NCI-H345 treated with DMSO at 0.1 percent for 48 hours (cell line): ENCODE measurements around the gene SYT8.

ENCODE experiments used
- DNase-seq: peaks from one replicate; lab custom pipeline; 2025; ENCODE audit not compliant: unreplicated experiment; lab: John Stamatoyannopoulos, UW

Gene SYT8

GRCh38 chr11:1831338-1832210, 3.2 kb upstream of the SYT8 start:
- no peak for DNase-seq

DNA sequence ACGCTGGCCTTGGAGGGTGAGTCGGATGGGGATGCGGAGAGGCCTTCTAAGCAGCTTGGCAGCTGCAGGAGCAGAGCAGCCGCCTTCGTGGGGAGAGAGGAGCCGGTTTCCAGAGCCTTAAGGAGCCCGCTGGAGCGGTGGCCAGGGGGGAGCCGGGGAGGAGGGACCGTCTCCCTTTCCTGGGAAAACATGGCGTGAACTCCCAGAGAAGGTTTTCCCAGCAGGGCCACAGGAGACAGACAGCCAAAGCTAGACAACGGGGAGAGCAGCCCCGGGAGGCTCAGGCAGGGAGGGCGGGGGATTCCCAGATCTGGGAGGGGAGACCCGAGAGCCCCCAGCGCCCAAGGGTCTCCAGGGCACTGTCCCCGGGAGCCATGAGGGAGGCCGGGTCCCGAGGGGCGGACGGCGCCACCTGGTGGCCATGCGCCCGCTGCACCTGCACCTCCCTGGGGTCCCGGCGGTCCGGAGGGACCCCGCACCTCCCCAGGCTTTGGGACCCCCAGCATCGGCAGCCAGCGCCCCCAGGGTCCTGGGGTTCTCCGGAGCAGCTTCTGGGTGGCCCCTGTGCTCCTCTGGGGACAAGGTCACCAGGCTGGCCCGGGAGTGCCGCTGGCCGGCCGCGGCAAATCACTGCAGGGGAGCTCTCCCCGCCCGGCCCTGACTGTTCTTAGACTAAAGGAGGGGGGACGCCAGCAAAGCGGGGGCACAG, 2.4 kb upstream of the SYT8 start:
- DNase-seq, result no peak

- DNase-seq, result no peak
Observed at GRCh38 chr11:1832920-1833295, 1.9 kb upstream of the SYT8 start.

DNA sequence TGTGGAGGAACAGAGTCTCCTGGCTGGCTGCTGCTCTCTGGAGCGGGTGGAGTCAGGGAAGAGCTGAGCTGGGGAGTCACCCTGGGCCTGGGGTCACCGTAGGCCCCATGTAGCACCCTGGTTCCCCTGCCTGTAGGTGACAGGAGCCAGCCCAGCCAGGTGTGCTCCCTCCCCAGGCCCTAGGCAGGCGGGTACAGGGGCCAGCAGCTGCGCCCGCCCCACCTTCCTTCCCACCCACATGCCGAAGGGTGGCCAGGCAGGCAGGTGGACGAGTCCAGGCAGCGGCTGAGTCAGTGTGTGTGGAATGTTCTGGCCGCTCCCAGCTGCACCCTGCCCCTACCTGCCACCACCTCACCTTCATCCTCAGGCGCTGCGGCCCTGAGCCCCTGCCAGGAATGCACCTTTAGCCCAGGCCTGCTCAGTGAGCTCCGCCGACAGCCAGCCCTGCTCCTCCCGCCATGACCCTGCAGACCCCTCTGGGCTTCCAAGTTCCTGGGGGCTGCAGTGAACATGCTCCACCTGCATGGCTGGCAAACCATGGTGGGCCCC, 654 bp upstream of the SYT8 start:
- DNase-seq, result no peak

DNA sequence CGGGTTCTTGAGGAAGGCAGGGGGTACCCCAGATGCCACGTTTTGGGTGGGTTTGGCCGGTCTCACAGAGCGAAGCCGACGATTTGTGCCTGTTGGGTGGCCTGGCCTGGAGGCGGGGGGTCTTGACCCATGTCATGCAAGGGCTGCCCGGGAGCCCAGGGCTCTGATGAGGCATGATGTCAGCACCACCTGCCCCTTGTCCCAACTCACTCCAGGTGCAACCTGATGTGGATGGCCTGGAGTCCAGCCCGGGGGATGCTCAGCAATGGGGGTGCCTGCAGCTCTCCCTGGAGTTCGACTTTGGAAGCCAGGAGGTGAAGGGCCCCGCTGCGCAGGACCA, 851 bp downstream of the SYT8 start:
- no peak for DNase-seq

- DNase-seq, result no peak
Observed at GRCh38 chr11:1836011-1836945, 1.5 kb downstream of the SYT8 start.

DNA sequence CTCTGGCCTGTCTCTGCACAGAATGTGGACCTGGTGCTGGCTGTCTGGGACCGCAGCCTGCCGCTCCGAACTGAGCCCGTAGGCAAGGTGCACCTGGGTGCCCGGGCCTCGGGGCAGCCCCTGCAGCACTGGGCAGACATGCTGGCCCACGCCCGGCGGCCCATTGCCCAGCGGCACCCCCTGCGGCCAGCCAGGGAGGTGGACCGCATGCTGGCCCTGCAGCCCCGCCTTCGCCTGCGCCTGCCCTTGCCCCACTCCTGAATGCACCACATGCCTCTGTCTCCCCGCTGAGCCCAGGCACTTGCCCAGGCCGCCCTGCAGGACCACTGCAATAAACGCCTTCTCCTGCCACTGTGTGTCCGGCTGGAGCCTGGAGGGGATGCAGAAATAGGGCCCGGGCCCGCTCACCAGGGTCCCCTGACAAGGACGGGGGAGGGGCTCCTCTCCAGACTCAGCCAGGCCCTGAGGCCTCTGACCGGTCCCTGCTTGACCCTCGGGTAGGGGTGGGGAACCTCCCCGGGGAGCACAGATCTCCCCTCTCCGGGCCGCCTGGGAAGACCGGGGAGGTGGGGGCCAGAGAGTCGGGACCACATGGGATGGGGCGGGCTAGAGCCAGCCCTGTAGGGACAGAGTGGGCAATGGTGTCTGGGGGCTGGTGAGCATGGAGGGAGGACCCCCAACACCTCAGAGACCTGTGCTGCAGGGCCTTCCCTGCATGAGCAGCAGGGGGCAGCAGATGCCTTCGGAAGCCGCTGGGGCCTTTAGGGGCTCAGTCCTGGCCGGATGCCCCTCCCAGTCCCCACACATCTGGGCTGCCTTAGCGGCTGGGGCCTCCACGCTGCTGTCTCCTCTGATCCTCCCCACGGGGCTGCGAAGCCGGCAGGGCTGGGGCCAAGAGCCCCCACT, 2.6 kb downstream of the SYT8 start:
- no peak for DNase-seq

GRCh38 chr11:1838077-1838425, 3.3 kb downstream of the SYT8 start:
- DNase-seq, result no peak

- no peak for DNase-seq
Observed at GRCh38 chr11:1838426-1839144, 3.8 kb downstream of the SYT8 start, which contains the start of gene TNNI2. Gene TNNI2, plus strand, starts transcription at chr11:1838981. Its CDS starts 716 bp downstream, at chr11:1839697.

GRCh38 chr11:1839204-1839923, 4.6 kb downstream of the SYT8 start:
- no peak for DNase-seq

DNA sequence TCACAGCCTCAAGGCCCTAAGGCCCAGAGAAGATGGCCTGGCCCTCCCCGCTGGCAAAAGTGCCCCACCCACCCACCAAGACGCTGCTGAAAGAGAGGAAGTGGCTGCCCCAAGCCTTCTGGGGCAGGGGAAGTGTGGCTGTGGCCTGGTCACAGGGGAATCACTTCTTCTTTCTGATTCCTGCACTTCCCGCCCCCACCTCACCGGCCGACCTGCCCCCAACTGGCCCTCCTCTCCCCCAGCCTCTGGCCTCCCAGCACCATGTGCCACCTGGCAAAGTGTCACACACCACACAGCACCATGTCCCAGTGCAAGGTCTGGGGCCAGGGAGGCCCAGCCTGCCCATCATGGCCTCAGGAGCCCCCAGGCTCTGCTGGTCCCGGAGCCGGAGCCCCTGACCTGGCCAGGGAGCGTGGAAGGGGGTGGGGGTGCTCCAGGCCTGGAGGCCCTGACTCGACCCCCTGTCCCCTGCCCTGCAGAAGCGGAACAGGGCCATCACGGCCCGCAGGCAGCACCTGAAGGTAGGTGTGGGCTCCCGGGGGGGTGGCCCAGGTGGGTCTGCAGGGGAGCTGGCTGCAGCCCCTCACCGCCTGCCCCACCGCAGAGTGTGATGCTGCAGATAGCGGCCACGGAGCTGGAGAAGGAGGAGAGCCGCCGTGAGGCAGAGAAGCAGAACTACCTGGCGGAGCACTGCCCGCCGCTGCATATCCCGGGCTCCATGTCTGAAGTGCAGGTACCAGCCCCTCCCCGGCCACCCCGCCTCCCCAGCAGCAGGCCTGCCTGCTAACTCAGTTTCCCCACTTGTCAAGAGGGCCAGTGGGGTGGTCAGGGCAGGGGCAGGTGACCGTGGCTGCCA, 5.4 kb downstream of the SYT8 start:
- DNase-seq, result no peak

GRCh38 chr11:1840780-1841480, 6.1 kb downstream of the SYT8 start:
- DNase-seq, result no peak

DNA sequence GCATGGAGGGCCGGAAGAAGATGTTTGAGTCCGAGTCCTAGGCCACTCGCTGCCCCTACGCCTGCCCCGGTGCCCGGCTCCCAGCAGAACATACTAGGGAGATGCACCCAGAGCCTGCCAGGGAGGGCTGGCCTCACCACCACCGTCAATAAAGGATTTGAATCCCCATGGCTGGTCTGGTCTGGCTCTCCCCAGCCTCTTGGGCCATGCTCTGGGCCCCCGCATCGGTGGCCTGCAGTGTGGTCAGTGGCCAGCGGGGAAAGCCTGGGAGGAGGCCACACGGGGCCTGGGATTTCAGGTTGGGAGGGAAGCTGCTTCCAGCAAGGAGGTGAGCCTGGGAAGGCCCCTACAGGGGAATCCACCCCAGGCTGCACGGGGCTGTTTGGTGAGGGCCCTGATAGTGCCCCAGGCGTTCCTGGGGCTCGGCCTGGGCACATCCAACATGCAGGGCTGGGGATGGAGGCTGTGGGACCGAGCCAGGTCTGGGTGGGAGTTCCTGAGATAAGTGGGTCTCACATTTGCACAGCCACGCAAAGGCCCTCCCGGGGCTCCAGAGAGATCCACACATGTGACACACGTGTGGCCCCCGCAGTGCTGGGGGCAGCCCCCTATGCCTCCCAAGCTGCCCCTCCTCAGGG, 6.8 kb downstream of the SYT8 start:
- no peak for DNase-seq

GRCh38 chr11:1842149-1843097, 7.6 kb downstream of the SYT8 start:
- DNase-seq, result no peak

DNA sequence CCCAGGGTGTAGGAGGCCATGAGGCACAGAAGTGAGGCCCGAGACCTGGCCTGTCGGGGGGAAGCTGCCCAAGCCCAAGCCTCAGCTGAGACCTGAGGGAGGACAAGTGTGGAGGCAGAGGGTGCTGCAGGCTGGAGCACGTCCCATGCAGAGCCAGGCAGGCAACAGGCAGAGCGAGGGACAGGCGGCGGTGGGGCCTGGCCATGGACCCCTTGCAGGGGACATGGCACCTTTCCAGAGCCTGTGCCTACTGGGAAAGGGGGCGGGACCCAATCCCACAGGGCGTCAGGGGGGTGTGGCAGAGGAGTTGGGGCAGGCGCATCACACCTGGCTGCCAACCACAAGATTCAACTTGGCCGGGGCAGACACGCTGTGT, 8.3 kb downstream of the SYT8 start:
- DNase-seq, result no peak

DNA sequence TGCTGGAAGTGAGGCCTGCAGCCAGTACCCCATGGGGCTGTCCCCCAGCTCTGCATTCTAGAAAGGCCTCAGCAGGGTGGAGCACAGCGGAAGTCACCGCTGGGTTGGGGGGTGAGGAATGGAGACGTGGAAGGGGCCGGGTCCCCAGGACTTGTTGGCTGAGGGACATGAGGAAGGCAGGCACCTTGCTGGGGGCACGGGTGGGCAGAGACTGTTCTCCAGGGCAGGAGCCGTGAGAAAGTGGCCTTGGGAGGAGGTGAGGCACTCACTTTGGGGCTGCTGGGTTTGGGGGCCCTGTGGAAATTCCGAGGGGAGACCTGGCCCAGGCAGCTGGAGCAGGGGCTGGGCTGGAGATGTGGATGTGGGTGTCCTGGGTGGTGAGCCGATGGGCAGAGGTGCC, 9.0 kb downstream of the SYT8 start:
- no peak for DNase-seq
